Fibroblast of the aortic adventitia (primary cell): ENCODE data around the gene CD3E. TPM values are rescaled to one million over a fixed set of nuclear protein-coding genes. Genes with fewer than 3 reads are reported as not detected.

Experiments used
- DNase-seq: peaks from one replicate; pipeline ENCODE4 v3.0.0-alpha.2; 2010; ENCODE audit warnings: low read depth
- H3K4me3 ChIP-seq: 2 replicates; pipeline ENCODE4 v1.5.1; 2011; ENCODE audit warnings: low read depth, mild to moderate bottlenecking, control low read depth, low read length, moderate library complexity
- total RNA-seq: library from RNA; depleted of rRNA; stranded (reverse); fragments of >200 nt; gene quantifications from 2 replicates; pipeline ENCODE4 v1.2.3, GENCODE V29; 2012; ENCODE audit warnings: low replicate concordance
- TF ChIP-seq, protein P1 (sequence below): IDR thresholded peaks from 2 replicates; pipeline ENCODE4 v1.5.1; 2011; ENCODE audit warnings: mild to moderate bottlenecking, low read length, control low read depth, inconsistent platforms; ENCODE audit not compliant: insufficient read depth

Gene CD3E
- total RNA-seq, 1 donor: not detected

DNA sequence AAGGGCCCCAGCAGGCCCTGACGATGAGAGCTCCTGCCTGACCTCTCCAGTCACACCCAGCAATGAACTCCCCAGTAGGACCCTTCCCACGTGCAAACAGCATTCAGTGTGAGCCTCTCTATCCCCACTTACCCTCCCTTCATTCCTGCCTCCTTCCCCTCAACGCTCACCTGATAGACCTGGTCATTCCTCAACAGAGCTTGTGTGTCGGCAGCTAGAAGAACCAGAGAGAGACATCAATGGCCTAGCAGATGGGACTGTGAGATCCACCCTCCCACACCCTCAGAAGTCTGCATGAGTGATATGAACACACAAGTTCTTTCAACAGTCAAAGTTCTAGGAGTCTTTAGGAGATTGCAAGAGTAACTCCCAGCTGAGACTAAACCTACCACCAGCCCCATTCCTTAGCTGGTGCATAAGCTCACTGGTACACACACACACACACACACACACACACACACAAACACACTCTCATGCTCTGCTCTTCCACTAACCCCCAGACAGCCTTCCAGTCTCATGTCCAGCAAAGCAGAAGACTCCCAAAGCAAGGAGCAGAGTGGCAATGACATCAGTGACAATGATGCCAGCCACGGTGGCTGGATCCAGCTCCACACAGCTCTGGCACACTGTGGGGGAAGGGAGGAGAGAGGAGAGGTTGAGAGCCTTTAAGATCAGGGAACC lies 34.9 kb downstream of the CD3E start:
- no peak for DNase-seq
- no peak overlapping the region for H3K4me3 ChIP-seq
- TF ChIP-seq, protein P1, sequence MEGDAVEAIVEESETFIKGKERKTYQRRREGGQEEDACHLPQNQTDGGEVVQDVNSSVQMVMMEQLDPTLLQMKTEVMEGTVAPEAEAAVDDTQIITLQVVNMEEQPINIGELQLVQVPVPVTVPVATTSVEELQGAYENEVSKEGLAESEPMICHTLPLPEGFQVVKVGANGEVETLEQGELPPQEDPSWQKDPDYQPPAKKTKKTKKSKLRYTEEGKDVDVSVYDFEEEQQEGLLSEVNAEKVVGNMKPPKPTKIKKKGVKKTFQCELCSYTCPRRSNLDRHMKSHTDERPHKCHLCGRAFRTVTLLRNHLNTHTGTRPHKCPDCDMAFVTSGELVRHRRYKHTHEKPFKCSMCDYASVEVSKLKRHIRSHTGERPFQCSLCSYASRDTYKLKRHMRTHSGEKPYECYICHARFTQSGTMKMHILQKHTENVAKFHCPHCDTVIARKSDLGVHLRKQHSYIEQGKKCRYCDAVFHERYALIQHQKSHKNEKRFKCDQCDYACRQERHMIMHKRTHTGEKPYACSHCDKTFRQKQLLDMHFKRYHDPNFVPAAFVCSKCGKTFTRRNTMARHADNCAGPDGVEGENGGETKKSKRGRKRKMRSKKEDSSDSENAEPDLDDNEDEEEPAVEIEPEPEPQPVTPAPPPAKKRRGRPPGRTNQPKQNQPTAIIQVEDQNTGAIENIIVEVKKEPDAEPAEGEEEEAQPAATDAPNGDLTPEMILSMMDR: no peak

GRCh38 chr11:118340449-118340848 lies 35.9 kb downstream of the CD3E start:
- TF ChIP-seq, protein P1: no peak
- no peak overlapping the region for H3K4me3 ChIP-seq
- DNase-seq: no peak

DNA sequence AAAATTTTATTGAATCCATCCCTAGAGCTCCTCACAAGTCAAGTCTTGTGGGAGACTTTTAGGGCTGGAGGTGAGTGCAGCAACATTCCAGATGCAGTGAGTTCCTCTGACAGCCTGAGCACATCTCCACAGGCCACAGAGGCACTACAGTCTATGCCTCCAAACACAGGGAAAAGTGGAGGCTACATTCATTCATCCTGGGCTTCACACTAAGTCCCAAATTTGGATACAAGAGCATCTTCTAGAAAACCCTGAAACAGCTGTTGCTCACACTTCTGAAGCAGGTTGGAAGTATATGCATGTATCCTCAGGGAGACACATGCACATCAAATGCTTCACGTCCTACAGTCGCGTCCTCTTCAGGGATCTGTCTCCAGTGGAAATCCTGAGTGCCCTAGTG lies 36.7 kb downstream of the CD3E start:
- H3K4me3 ChIP-seq: no peak overlapping the region
- TF ChIP-seq, protein P1: no peak
- DNase-seq: no peak

DNA sequence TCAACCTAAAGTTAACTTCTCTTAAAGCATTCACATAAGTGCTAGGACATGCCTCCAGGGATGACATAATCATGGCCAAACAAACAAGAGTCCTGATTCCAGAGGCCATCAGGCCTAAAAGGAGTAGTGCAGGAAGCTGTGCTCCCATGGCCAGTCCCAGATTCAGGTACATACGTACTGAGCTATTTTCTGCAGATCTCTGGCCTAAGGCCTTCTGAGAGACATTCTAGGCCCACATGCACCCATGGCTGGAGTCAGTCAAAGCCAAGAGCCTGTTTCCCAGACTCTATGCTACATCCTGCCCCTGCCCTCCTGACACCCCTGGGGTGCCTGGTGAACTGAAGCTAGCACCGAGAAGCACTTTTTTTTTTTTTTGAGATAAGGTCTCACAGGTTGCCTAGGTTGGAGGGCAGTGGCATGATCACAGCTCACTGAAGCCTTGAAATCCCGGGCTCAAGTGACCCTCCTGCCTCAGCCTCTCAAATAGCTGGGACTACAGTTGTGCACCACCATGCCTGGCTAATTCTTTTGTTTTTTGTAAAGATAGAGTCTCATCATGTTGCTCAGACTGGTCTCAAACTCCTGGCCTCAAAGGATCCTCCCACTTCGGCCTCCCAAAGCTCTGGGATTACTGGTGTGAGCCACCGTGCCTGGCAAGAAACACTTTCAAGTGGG lies 37.4 kb downstream of the CD3E start:
- no peak overlapping the region for H3K4me3 ChIP-seq
- no peak for DNase-seq
- TF ChIP-seq, protein P1: no peak

- TF ChIP-seq, protein P1: no peak
- no peak within 1 kb of the TSS for H3K4me3 ChIP-seq
- no peak for DNase-seq
Observed at GRCh38 chr11:118342503-118343161, 38.1 kb downstream of the CD3E start, which contains the start of gene CD3D. TSS of gene CD3D (minus strand) at chr11:118342705. CDS start at chr11:118342607, 98 bp downstream.

DNA sequence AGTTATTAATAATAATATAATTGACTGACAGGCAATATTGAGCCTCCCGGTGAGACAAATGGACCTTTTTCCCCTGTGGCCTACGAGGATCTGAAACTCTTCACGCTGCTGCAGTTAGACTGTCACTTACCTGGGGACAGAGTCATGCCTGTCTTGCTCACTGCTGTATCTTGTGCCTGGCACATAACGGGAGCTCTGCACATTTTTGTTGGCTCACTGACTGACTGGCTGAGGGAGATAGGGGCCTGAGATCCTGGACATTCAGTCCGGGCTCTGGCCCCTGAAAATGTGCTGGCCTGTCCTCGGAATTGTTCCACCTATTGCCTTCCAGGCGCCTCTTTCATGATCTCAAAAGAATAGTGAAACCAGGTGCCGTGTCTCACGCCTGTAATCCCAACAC lies 38.7 kb downstream of the CD3E start:
- DNase-seq: no peak
- no peak overlapping the region for H3K4me3 ChIP-seq
- TF ChIP-seq, protein P1: no peak
